ENCODE results near the gene PLXNB1.

GRCh38 chr3:48408823-48409281 lies 21.0 kb downstream of the PLXNB1 start:
- TF ChIP-seq CTCF (IDR thresholded peaks at IDR 0.05; ENCODE audit: borderline replicate concordance, extremely low read depth, low read length, poor library complexity, severe bottlenecking) (peak; percentile 36), EZH2 (IDR thresholded peaks at IDR 0.05; ENCODE audit: borderline replicate concordance, low read depth, low read length, severe bottlenecking) (no peak)
